ENCODE data around the gene SETD1A. TPM values are rescaled to one million over a fixed set of nuclear protein-coding genes. Genes with fewer than 3 reads are reported as not detected.

The SETD1A gene
- total RNA-seq, 2 donors from 2014 or later = 23.8 to 25.0 TPM

- Histone ChIP-seq H3K4me1 (ENCODE audit: control insufficient read depth, insufficient read depth, low read length) (peaks cover 3% of the 10 kb centered on the region), H3K36me3 (ENCODE audit: control insufficient read depth, insufficient read depth, low read length) (peaks cover 46% of the 10 kb centered on the region), H3K27ac (ENCODE audit: low read depth, low read length) (no peak overlapping the region), H3K27me3 (ENCODE audit: control insufficient read depth, insufficient read depth, low read length, poor library complexity, severe bottlenecking) (no peaks in the 10 kb centered on the region), H3K9me3 (ENCODE audit: control insufficient read depth, low read length) (no peaks in the 10 kb centered on the region), H3K4me3 (ENCODE audit: low read length) (peak overlapping the region; percentile 84), H3K9ac (ENCODE audit: extremely low read depth, low read length, poor library complexity, severe bottlenecking) (peak overlapping the region; percentile 77)
- H3K36me3 Mint-ChIP-seq (ENCODE audit: low read depth) = peaks cover 43% of the 10 kb centered on the region
- no peaks in the 10 kb centered on the region for H3K9me3 Mint-ChIP-seq
- H3K27ac Mint-ChIP-seq = peak overlapping the region; percentile 91
- no peak for TF ChIP-seq CTCF (conservative IDR thresholded peaks at IDR 0.05)
- 21 to 74% methylated on average over 14 to 44 of the region's 55 CpGs for WGBS, 2 experiments (ENCODE audit: insufficient coverage in 1 of 2, insufficient read length in 1 of 2)
- peak overlapping the region; percentile 93 for H3K4me3 Mint-ChIP-seq
- peak; percentile 87 for DNase-seq
- no peaks in the 10 kb centered on the region for H3K27me3 Mint-ChIP-seq (ENCODE audit: insufficient read depth)
- H3K4me1 Mint-ChIP-seq = peaks cover 6% of the 10 kb centered on the region
These were observed 873 bp downstream of the SETD1A start for GRCh38 chr16:30958175-30959079.

- Histone ChIP-seq H3K27ac (ENCODE audit: low read depth, low read length) (no peak overlapping the region), H3K27me3 (ENCODE audit: control insufficient read depth, insufficient read depth, low read length, poor library complexity, severe bottlenecking) (no peaks in the 10 kb centered on the region), H3K4me1 (ENCODE audit: control insufficient read depth, insufficient read depth, low read length) (peaks cover 3% of the 10 kb centered on the region), H3K9ac (ENCODE audit: extremely low read depth, low read length, poor library complexity, severe bottlenecking) (no peak overlapping the region), H3K36me3 (ENCODE audit: control insufficient read depth, insufficient read depth, low read length) (peaks cover 69% of the 10 kb centered on the region), H3K4me3 (ENCODE audit: low read length) (no peak overlapping the region), H3K9me3 (ENCODE audit: control insufficient read depth, low read length) (no peaks in the 10 kb centered on the region)
- peaks cover 63% of the 10 kb centered on the region for H3K36me3 Mint-ChIP-seq (ENCODE audit: low read depth)
- 93 to 97% methylated on average over 6 to 10 of the region's 11 CpGs for WGBS, 2 experiments (ENCODE audit: insufficient coverage in 1 of 2, insufficient read length in 1 of 2)
- H3K4me3 Mint-ChIP-seq = no peak overlapping the region
- no peak for TF ChIP-seq CTCF (conservative IDR thresholded peaks at IDR 0.05)
- no peaks in the 10 kb centered on the region for H3K9me3 Mint-ChIP-seq
- DNase-seq = no peak
- H3K27me3 Mint-ChIP-seq (ENCODE audit: insufficient read depth) = no peaks in the 10 kb centered on the region
- H3K27ac Mint-ChIP-seq = no peak overlapping the region
- peaks cover 4% of the 10 kb centered on the region for H3K4me1 Mint-ChIP-seq
These were observed 3.8 kb downstream of the SETD1A start for GRCh38 chr16:30961384-30961783.

GRCh38 chr16:30963925-30964511, 6.5 kb downstream of the SETD1A start:
- H3K4me1 ChIP-seq (ENCODE audit: control insufficient read depth, insufficient read depth, low read length) = no peaks in the 10 kb centered on the region
- no peak overlapping the region for H3K4me3 ChIP-seq (ENCODE audit: low read length)
- TF ChIP-seq CTCF (conservative IDR thresholded peaks at IDR 0.05) = no peak
- DNase-seq = no peak
- H3K9me3 ChIP-seq (ENCODE audit: control insufficient read depth, low read length) = no peaks in the 10 kb centered on the region
- Mint-ChIP-seq H3K9me3 (no peaks in the 10 kb centered on the region), H3K4me1 (no peaks in the 10 kb centered on the region), H3K36me3 (ENCODE audit: low read depth) (peaks cover 77% of the 10 kb centered on the region), H3K4me3 (no peak overlapping the region), H3K27ac (no peak overlapping the region), H3K27me3 (ENCODE audit: insufficient read depth) (no peaks in the 10 kb centered on the region)
- no peaks in the 10 kb centered on the region for H3K27me3 ChIP-seq (ENCODE audit: control insufficient read depth, insufficient read depth, low read length, poor library complexity, severe bottlenecking)
- no peak overlapping the region for H3K27ac ChIP-seq (ENCODE audit: low read depth, low read length)
- WGBS, 2 experiments (ENCODE audit: insufficient coverage in 1 of 2, insufficient read length in 1 of 2) = 97 to 98% methylated on average over 6 to 18 of the region's 18 CpGs
- H3K36me3 ChIP-seq (ENCODE audit: control insufficient read depth, insufficient read depth, low read length) = peaks cover 83% of the 10 kb centered on the region
- H3K9ac ChIP-seq (ENCODE audit: extremely low read depth, low read length, poor library complexity, severe bottlenecking) = no peak overlapping the region

All from endodermal cell (in vitro differentiated cells).